IMR-90 (cell line): ENCODE results near the gene LAMC3. TPM values are rescaled to one million over a fixed set of nuclear protein-coding genes. Genes with fewer than 3 reads are reported as not detected.

Experiments used
- ATAC-seq: fragments of 200-7000 bp; cut with Tn5 transposase; 2 replicates; pipeline ENCODE4 v1.9.1; 2020; ENCODE audit warnings: low read depth, mild to moderate bottlenecking, moderate library complexity
- BruUV-seq: library from RNA; stranded (reverse); fragments of 400-500 nt; replicated peaks from 2 replicates; lab custom pipeline; 2021; lab: Mats Ljungman, UMichigan
- CTCF ChIA-PET: fragments of 300-600 bp; formaldehyde crosslinking; extraction: SDS; loops from one replicate; lab custom pipeline; 2021; ENCODE audit warnings: antibody characterized with exemption; lab: Yijun Ruan, JAX
- POLR2A ChIA-PET: fragments of 300-600 bp; sonication (Branson Sonifier 250); formaldehyde crosslinking; loops from one replicate; lab custom pipeline; 2022; ENCODE audit warnings: antibody characterized with exemption; ENCODE audit not compliant: unreplicated experiment; lab: Charles Lee
- DNase-seq: peaks from one replicate; pipeline ENCODE4 v3.0.0; 2013
- H2AFZ ChIP-seq: replicated peaks from 2 replicates; pipeline ENCODE3; 2013; ENCODE audit warnings: low read length, mild to moderate bottlenecking; ENCODE audit not compliant: poor library complexity
- H2AK5ac ChIP-seq: 2 replicates; pipeline ENCODE4 v1.6.1; 2013; ENCODE audit warnings: low read depth, low read length, inconsistent platforms
- H2AK9ac ChIP-seq: replicated peaks from 2 replicates; pipeline ENCODE3; 2013; ENCODE audit warnings: mild to moderate bottlenecking, low read depth, low read length, moderate library complexity; ENCODE audit not compliant: poor library complexity
- H2BK120ac ChIP-seq: 2 replicates; pipeline ENCODE4 v1.6.1; 2013; ENCODE audit warnings: low read depth, low read length, inconsistent platforms
- H2BK15ac ChIP-seq: 3 replicates; pipeline ENCODE4 v1.6.1; 2013; ENCODE audit warnings: low read depth, low read length, inconsistent platforms
- H2BK20ac ChIP-seq: 2 replicates; pipeline ENCODE4 v1.6.1; 2013; ENCODE audit warnings: low read depth, mild to moderate bottlenecking, inconsistent platforms, low read length, moderate library complexity
- H2BK5ac ChIP-seq: 2 replicates; pipeline ENCODE4 v1.6.1; 2013; ENCODE audit warnings: mild to moderate bottlenecking, low read depth, low read length, inconsistent platforms; ENCODE audit not compliant: poor library complexity, severe bottlenecking
- H3K14ac ChIP-seq: replicated peaks from 2 replicates; pipeline ENCODE4 v1.6.1; 2013; ENCODE audit warnings: low read depth, low read length, inconsistent platforms
- H3K18ac ChIP-seq: 2 replicates; pipeline ENCODE4 v1.6.1; 2013; ENCODE audit warnings: low read depth, low read length, control low read depth
- H3K23ac ChIP-seq: 2 replicates; pipeline ENCODE4 v1.6.1; 2013; ENCODE audit warnings: low read depth, low read length, inconsistent platforms
- H3K27ac ChIP-seq: 2 replicates; pipeline ENCODE4 v1.5.1; 2013; ENCODE audit warnings: mild to moderate bottlenecking, control low read depth, low read length; ENCODE audit not compliant: insufficient read depth
- H3K27me3 ChIP-seq: 2 replicates; pipeline ENCODE4 v1.6.1; 2013; ENCODE audit warnings: low read length; ENCODE audit not compliant: control insufficient read depth, insufficient read depth
- H3K36me3 ChIP-seq: 2 replicates; pipeline ENCODE4 v1.6.1; 2013; ENCODE audit warnings: low read length, mixed read lengths; ENCODE audit not compliant: control insufficient read depth, insufficient read depth
- H3K4ac ChIP-seq: 2 replicates; pipeline ENCODE4 v1.6.1; 2013; ENCODE audit warnings: low read depth, low read length, inconsistent platforms
- H3K4me1 ChIP-seq: 2 replicates; pipeline ENCODE4 v1.6.1; 2013; ENCODE audit warnings: low read length, mixed read lengths; ENCODE audit not compliant: control insufficient read depth, insufficient read depth
- H3K4me2 ChIP-seq: 2 replicates; pipeline ENCODE4 v1.6.1; 2013; ENCODE audit warnings: low read depth, mild to moderate bottlenecking, control low read depth, low read length, moderate library complexity
- H3K4me3 ChIP-seq: 2 replicates; pipeline ENCODE4 v1.5.1; 2013; ENCODE audit warnings: low read depth, mild to moderate bottlenecking, control low read depth, low read length, moderate library complexity; ENCODE audit not compliant: insufficient read depth
- H3K56ac ChIP-seq: 2 replicates; pipeline ENCODE4 v1.6.1; 2013; ENCODE audit warnings: low read length, inconsistent platforms; ENCODE audit not compliant: insufficient read depth; ENCODE audit errors: extremely low read depth
- H3K79me1 ChIP-seq, 2 experiments: 2 replicates each; pipeline ENCODE4 v1.6.1; 2013; ENCODE audit warnings: low read length in 2 of 2, inconsistent platforms in 1 of 2, low read depth in 1 of 2
- H3K9ac ChIP-seq: 2 replicates; pipeline ENCODE4 v1.6.1; 2013; ENCODE audit warnings: low read depth, low read length, control low read depth
- H3K9me1 ChIP-seq: 2 replicates; pipeline ENCODE4 v1.6.1; 2013; ENCODE audit warnings: low read length, inconsistent platforms; ENCODE audit not compliant: insufficient read depth
- H3K9me3 ChIP-seq: 2 replicates; pipeline ENCODE4 v1.6.1; 2013; ENCODE audit warnings: low read length; ENCODE audit not compliant: control insufficient read depth, insufficient read depth
- H4K20me1 ChIP-seq: 2 replicates; pipeline ENCODE4 v1.6.1; 2013; ENCODE audit warnings: low read length, inconsistent platforms; ENCODE audit not compliant: insufficient read depth
- H4K5ac ChIP-seq: 2 replicates; pipeline ENCODE4 v1.6.1; 2013; ENCODE audit warnings: mild to moderate bottlenecking, low read depth, low read length, control low read depth
- H4K8ac ChIP-seq, 2 experiments: 2 replicates each; pipeline ENCODE4 v1.6.1; 2013; ENCODE audit warnings: low read depth in 2 of 2, low read length in 2 of 2, control low read depth in 1 of 2, inconsistent platforms in 1 of 2
- H4K91ac ChIP-seq: 2 replicates; pipeline ENCODE4 v1.6.1; 2013; ENCODE audit warnings: low read depth, low read length, inconsistent platforms; ENCODE audit not compliant: insufficient read depth
- BHLHE40 ChIP-seq: fragments of 150-350 bp; IDR thresholded peaks from 2 replicates; pipeline ENCODE4 v1.6.1; 2016; ENCODE audit warnings: mild to moderate bottlenecking, low read depth, low read length
- MAFK ChIP-seq: IDR thresholded peaks from 2 replicates; pipeline ENCODE4 v1.6.1; 2012; ENCODE audit warnings: low read depth, low read length, improper control_type of control experiment
- NFE2L2 ChIP-seq: fragments of 150-350 bp; IDR thresholded peaks from 2 replicates; pipeline ENCODE4 v1.6.1; 2016; ENCODE audit warnings: low read depth, mild to moderate bottlenecking, low read length
- WGBS, 2 experiments: methylation state at CpG; one replicate each; pipeline versions ENCODE4 v1.1.5 to v1.1.7; 2013; ENCODE audit warnings: missing lambda C conversion rate in 2 of 2; ENCODE audit not compliant: insufficient read length in 1 of 2; ENCODE audit errors: extremely low coverage in 2 of 2; 5-methylcytosine and 5-hydroxymethylcytosine counted together
- dilution Hi-C: fragments of 300-500 bp; cut with HindIII; formaldehyde crosslinking; loops from one replicate; pipeline ENCODE4 v1.14.3; 2018; ENCODE audit warnings: low sequenced_read_pairs; ENCODE audit not compliant: unreplicated experiment
- in situ Hi-C: fragments of 300-500 bp; cut with MboI; formaldehyde crosslinking; loops from 3 replicates; pipeline ENCODE4 v1.14.3; 2019; ENCODE audit warnings: low sequenced_read_pairs, inconsistent platforms, mixed read lengths
- intact Hi-C: fragments of 100-400 bp; cut with micrococcal nuclease; formaldehyde crosslinking; loops from 2 replicates; pipeline ENCODE4 v1.10.0; 2022
- polyA plus RNA-seq, 3 experiments: library from polyadenylated mRNA; depleted of rRNA; stranded (reverse); fragments of >200 nt; gene quantifications; 2 replicates each; pipeline ENCODE4 v1.2.3, GENCODE V29; 2012; ENCODE audit warnings: low replicate concordance in 1 of 3
- total RNA-seq: library from RNA; depleted of rRNA; stranded (reverse); fragments of >200 nt; gene quantifications from 2 replicates; pipeline ENCODE4 v1.2.3, GENCODE V29; 2012

Gene LAMC3
- total and polyA plus RNA-seq, 2 of the 4 experiments (the other 2 are of a cell fraction): not detected

DNA sequence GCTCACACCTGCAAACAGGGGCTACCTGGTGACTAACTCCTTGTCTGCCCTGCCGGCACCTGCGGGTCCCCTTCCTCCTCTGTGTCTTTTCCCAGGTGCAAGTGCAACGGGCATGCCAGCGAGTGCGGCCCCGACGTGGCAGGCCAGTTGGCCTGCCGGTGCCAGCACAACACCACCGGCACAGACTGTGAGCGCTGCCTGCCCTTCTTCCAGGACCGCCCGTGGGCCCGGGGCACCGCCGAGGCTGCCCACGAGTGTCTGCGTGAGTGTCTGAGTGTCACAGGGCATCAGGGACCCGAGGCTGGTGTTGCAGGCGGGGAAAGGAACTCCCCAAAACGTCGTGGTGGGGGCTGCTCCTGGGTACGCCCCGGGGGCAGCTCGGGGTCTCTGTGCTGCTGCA lies 27.1 kb downstream of the LAMC3 start:
- no peak overlapping the region for H2BK5ac ChIP-seq
- no peak overlapping the region for H2BK120ac ChIP-seq
- H3K4me3 ChIP-seq: no peak overlapping the region
- DNase-seq (no peak), ATAC-seq (no peak)
- no peak overlapping the region for H2BK20ac ChIP-seq
- no peak overlapping the region for H2AFZ ChIP-seq
- ChIA-PET CTCF (no interaction called here), POLR2A (no interaction called here)
- no peak overlapping the region for H2AK5ac ChIP-seq
- no peak overlapping the region for H3K27ac ChIP-seq
- H3K9me3 ChIP-seq: no peaks in the 10 kb centered on the region
- 75% methylated on average over 4 of the region's 24 CpGs; no CpG with 5 or more reads in 1 of the 2 experiments for WGBS, 2 experiments
- H3K23ac ChIP-seq: no peak overlapping the region
- H3K79me1 ChIP-seq: no peaks in the 10 kb centered on the region
- no peak overlapping the region for H3K18ac ChIP-seq
- no peaks in the 10 kb centered on the region for H3K9me1 ChIP-seq
- H2AK9ac ChIP-seq: no peak overlapping the region
- no peak overlapping the region for H3K14ac ChIP-seq
- no peak overlapping the region for H4K5ac ChIP-seq
- intact Hi-C loops (no loop called here), in situ Hi-C loops (no loop called here), dilution Hi-C loops (no loop called here)
- no peak overlapping the region for H4K91ac ChIP-seq
- H3K56ac ChIP-seq: no peak overlapping the region
- no peak overlapping the region for H3K9ac ChIP-seq
- H4K8ac ChIP-seq: no peak overlapping the region
- H4K20me1 ChIP-seq: no peaks in the 10 kb centered on the region
- H3K4ac ChIP-seq: no peak overlapping the region
- no peaks in the 10 kb centered on the region for H3K36me3 ChIP-seq
- no TSS peak for BruUV-seq
- H3K4me2 ChIP-seq: no peak overlapping the region
- no peaks in the 10 kb centered on the region for H3K4me1 ChIP-seq
- no peak for TF ChIP-seq NFE2L2
- no peak for TF ChIP-seq MAFK
- no peak for TF ChIP-seq BHLHE40
- H2BK15ac ChIP-seq: no peak overlapping the region
- peaks cover 51% of the 10 kb centered on the region for H3K27me3 ChIP-seq
